Small intestine (tissue), 16 donors: ENCODE results near the gene SRY. TPM values are rescaled to one million over a fixed set of nuclear protein-coding genes. Genes with fewer than 3 reads are reported as not detected.
"Not testable (repeated sequence)": the region's sequence is repeated elsewhere in the genome, so short reads cannot be mapped to it uniquely, and the experiment has no call there.

Source experiments
- DNase-seq, 2 donors: peaks; one replicate each; pipeline versions ENCODE4 v3.0.0 to v3.0.0-alpha.2; 2013
- FAIRE-seq: peaks from 2 replicates; lab custom pipeline; 2012; peaks lifted over from hg19 to GRCh38; lab: Jason Lieb, UNC
- H3K27ac ChIP-seq, 3 donors: one replicate each; pipeline ENCODE4 v1.5.1; 2013; ENCODE audit warnings: low read length in 2 of 3, mild to moderate bottlenecking in 2 of 3, control low read depth in 1 of 3, inconsistent platforms in 1 of 3, low read depth in 1 of 3, moderate library complexity in 1 of 3
- H3K27me3 ChIP-seq, 3 donors: one replicate each; pipeline ENCODE4 v1.6.1; 2013; ENCODE audit warnings: low read length in 3 of 3, inconsistent platforms in 1 of 3; ENCODE audit not compliant: control insufficient read depth in 3 of 3, insufficient read depth in 3 of 3
- H3K36me3 ChIP-seq, 3 donors: one replicate each; pipeline ENCODE4 v1.6.1; 2013; ENCODE audit warnings: low read length in 3 of 3, inconsistent platforms in 1 of 3, low read depth in 1 of 3, mild to moderate bottlenecking in 1 of 3, moderate library complexity in 1 of 3; ENCODE audit not compliant: control insufficient read depth in 3 of 3, insufficient read depth in 2 of 3
- H3K4me1 ChIP-seq, 3 donors: one replicate each; pipeline ENCODE4 v1.6.1; 2013; ENCODE audit warnings: low read length in 2 of 3, inconsistent platforms in 1 of 3, low read depth in 1 of 3, mild to moderate bottlenecking in 1 of 3, moderate library complexity in 1 of 3; ENCODE audit not compliant: control insufficient read depth in 3 of 3, insufficient read depth in 2 of 3
- H3K4me3 ChIP-seq, 3 donors: one replicate each; pipeline ENCODE4 v1.5.1; 2013; ENCODE audit warnings: low read length in 3 of 3, control low read depth in 1 of 3, inconsistent platforms in 1 of 3, low read depth in 1 of 3, mild to moderate bottlenecking in 1 of 3, moderate library complexity in 1 of 3
- H3K9me3 ChIP-seq, 2 donors: one replicate each; pipeline ENCODE4 v1.6.1; 2013; ENCODE audit warnings: low read depth in 1 of 2, low read length in 1 of 2; ENCODE audit not compliant: control insufficient read depth in 2 of 2, insufficient read depth in 1 of 2
- WGBS, 3 donors: extraction: QIAGEN DNeasy Blood & Tissue Kit; methylation state at CpG; one replicate each; pipeline ENCODE4 v1.1.7; 2013; 5-methylcytosine and 5-hydroxymethylcytosine counted together
- long read RNA-seq, 10 donors: transcript quantifications; one replicate each; lab custom pipeline, GENCODE V29; 2026
- polyA plus RNA-seq, 4 donors: library from polyadenylated mRNA; stranded (reverse) in 3 of 4; unstranded in 1 of 4; fragments of 200-250 nt in 3 of 4; fragments of 120-200 nt in 1 of 4; gene quantifications; one replicate each; pipeline versions ENCODE4 v1.2.1 to v1.2.3, GENCODE V29; 2013
- donor health status: healthy with polysubstance abuse.
- donor health status: control.
- donor health status: control.
- donor health status: Bipolar disorder and iron deficiency.
- donor health status: healthy.

The SRY gene
- polyA plus RNA-seq, result under 1 TPM in 1 of 4 donors, not detected in 3; 0.81 TPM
- long read RNA-seq, donor 1, result 0 reads
- long read RNA-seq, donor 2, result 0 reads
- long read RNA-seq, donor 3, result 0 reads
- long read RNA-seq, donor 4, result 0 reads
- long read RNA-seq, donor 5, result 0 reads
- long read RNA-seq, donor 6, result 0 reads
- long read RNA-seq, donor 7, result 0 reads
- long read RNA-seq, donor 8, partial matches to known transcripts, result 0 of 2 reads
- long read RNA-seq, donor 8, other reads (novel, unspliced or antisense), result 0 of 2 reads
- long read RNA-seq, donor 9, result 0 reads
- long read RNA-seq, donor 10, result 0 reads

- 6 to 40% (median 13%) methylated on average over 1 to 9 of the region's 9 CpGs for WGBS, 3 donors
- H3K27ac ChIP-seq, result peak within 1 kb of the TSS in 1 of 3 donors; percentile 44
- H3K36me3 ChIP-seq, result no peaks in the 10 kb centered on the region
Observed at GRCh38 chrY:2787600-2787999, at the start of gene SRY. SRY (minus strand) TSS chrY:2787682; CDS start chrY:2787603, 79 bp downstream.

GRCh38 chrY:2837078-2837477 lies 49.6 kb upstream of the SRY start:
- DNase-seq (no peak), FAIRE-seq (no peak)
- 58 to 60% methylated on average over 2 of the region's 2 CpGs; no CpG with 5 or more reads in 1 of the 3 donors for WGBS, 3 donors
- H3K27ac ChIP-seq, result no peak overlapping the region
- H3K36me3 ChIP-seq, result no peaks in the 10 kb centered on the region
- H3K9me3 ChIP-seq, result no peaks in the 10 kb centered on the region
- no peak overlapping the region for H3K4me3 ChIP-seq
- peaks cover 0 to 6% (median 0%) of the 10 kb centered on the region in 3 donors for H3K4me1 ChIP-seq
- H3K27me3 ChIP-seq, result no peaks in the 10 kb centered on the region

More at GRCh38 chrY:2787600-2787999, at the start of gene SRY:
- no peak for DNase-seq
- peak within 1 kb of the TSS in 1 of 3 donors; percentile 56 for H3K4me3 ChIP-seq
- FAIRE-seq, result no peak
- no peaks in the 10 kb centered on the region for H3K4me1 ChIP-seq
- peaks cover 0 to 1% (median 0%) of the 10 kb centered on the region in 3 donors for H3K27me3 ChIP-seq
- H3K9me3 ChIP-seq, result no peaks in the 10 kb centered on the region

- no peak overlapping the region for H3K27ac ChIP-seq
- no peaks in the 10 kb centered on the region for H3K36me3 ChIP-seq
- H3K4me1 ChIP-seq, result peaks cover 0 to 6% (median 0%) of the 10 kb centered on the region in 3 donors
- DNase-seq, result no peak
- no peak overlapping the region for H3K4me3 ChIP-seq
- FAIRE-seq, result no peak
- H3K27me3 ChIP-seq, result no peaks in the 10 kb centered on the region
- H3K9me3 ChIP-seq, result no peaks in the 10 kb centered on the region
Observed at GRCh38 chrY:2835230-2835629, 47.7 kb upstream of the SRY start.

- Histone ChIP-seq H3K9me3 (no peaks in the 10 kb centered on the region), H3K27me3 (peaks cover 0 to 3% (median 0%) of the 10 kb centered on the region in 3 donors), H3K4me1 (no peaks in the 10 kb centered on the region), H3K27ac (no peak overlapping the region), H3K4me3 (no peak overlapping the region), H3K36me3 (no peaks in the 10 kb centered on the region)
- 79 to 91% methylated on average over 5 of the region's 5 CpGs; no CpG with 5 or more reads in 1 of the 3 donors for WGBS, 3 donors
- DNase-seq (no peak), FAIRE-seq (no peak)
Observed at GRCh38 chrY:2828497-2828896, 41.0 kb upstream of the SRY start.

- DNase-seq (peak; percentile 35 to 57), FAIRE-seq (no peak)
- H3K27ac ChIP-seq, result no peak overlapping the region
- H3K27me3 ChIP-seq, result no peaks in the 10 kb centered on the region
- H3K36me3 ChIP-seq, result no peaks in the 10 kb centered on the region
- H3K9me3 ChIP-seq, result no peaks in the 10 kb centered on the region
- WGBS, 3 donors, result 34 to 53% methylated on average over 3 of the region's 3 CpGs; no CpG with 5 or more reads in 1 of the 3 donors
- H3K4me1 ChIP-seq, result no peaks in the 10 kb centered on the region
- H3K4me3 ChIP-seq, result no peak overlapping the region
Observed at GRCh38 chrY:2824471-2824870, 37.0 kb upstream of the SRY start.

GRCh38 chrY:2817146-2817896 lies 29.8 kb upstream of the SRY start:
- 83 to 90% methylated on average over 10 of the region's 10 CpGs; no CpG with 5 or more reads in 1 of the 3 donors for WGBS, 3 donors
- FAIRE-seq, result not testable (repeated sequence)

GRCh38 chrY:2800246-2800645 lies 12.8 kb upstream of the SRY start:
- no peak overlapping the region for H3K4me3 ChIP-seq
- no peaks in the 10 kb centered on the region for H3K9me3 ChIP-seq
- WGBS, 3 donors, result 9 to 35% methylated on average over 2 of the region's 2 CpGs; no CpG with 5 or more reads in 1 of the 3 donors
- no peaks in the 10 kb centered on the region for H3K4me1 ChIP-seq
- no peak overlapping the region for H3K27ac ChIP-seq
- H3K36me3 ChIP-seq, result no peaks in the 10 kb centered on the region
- H3K27me3 ChIP-seq, result no peaks in the 10 kb centered on the region
- peak; percentile 32 to 34 for DNase-seq
- no peak for FAIRE-seq

More at GRCh38 chrY:2817146-2817896, 29.8 kb upstream of the SRY start:
- not testable (repeated sequence) for DNase-seq, H3K9me3 ChIP-seq, H3K36me3 ChIP-seq, H3K27me3 ChIP-seq, H3K4me3 ChIP-seq, H3K4me1 ChIP-seq, H3K27ac ChIP-seq

GRCh38 chrY:2797991-2798390 lies 10.5 kb upstream of the SRY start:
- Histone ChIP-seq H3K27me3 (no peaks in the 10 kb centered on the region), H3K9me3 (no peaks in the 10 kb centered on the region), H3K36me3 (no peaks in the 10 kb centered on the region), H3K27ac (no peak overlapping the region), H3K4me1 (no peaks in the 10 kb centered on the region), H3K4me3 (no peak overlapping the region)
- peak in 1 of 2 donors; percentile 7 for DNase-seq
- no peak for FAIRE-seq
